HL-60 (cell line): ENCODE results near the gene GNPTG.

Experiments
- GABPA ChIP-seq: IDR thresholded peaks from 2 replicates; pipeline ENCODE4 v1.6.1; 2012; ENCODE audit warnings: low read depth
- POLR2AphosphoS5 ChIP-seq: IDR thresholded peaks from 2 replicates; pipeline ENCODE4 v1.6.1; 2012; ENCODE audit warnings: low read depth
- SPI1 ChIP-seq: IDR thresholded peaks from 2 replicates; pipeline ENCODE4 v1.6.1; 2012; ENCODE audit warnings: low read depth, mild to moderate bottlenecking, borderline replicate concordance
- TF ChIP-seq, protein P1 (sequence below): IDR thresholded peaks from one replicate; pipeline ENCODE4 v1.5.1; 2011; ENCODE audit warnings: low read length, control low read depth, inconsistent platforms; ENCODE audit not compliant: insufficient read depth
- TF ChIP-seq, protein P2 (sequence below): IDR thresholded peaks from 2 replicates; pipeline ENCODE4 v1.6.1; 2012; ENCODE audit warnings: low read depth; ENCODE audit not compliant: insufficient replicate concordance

DNA sequence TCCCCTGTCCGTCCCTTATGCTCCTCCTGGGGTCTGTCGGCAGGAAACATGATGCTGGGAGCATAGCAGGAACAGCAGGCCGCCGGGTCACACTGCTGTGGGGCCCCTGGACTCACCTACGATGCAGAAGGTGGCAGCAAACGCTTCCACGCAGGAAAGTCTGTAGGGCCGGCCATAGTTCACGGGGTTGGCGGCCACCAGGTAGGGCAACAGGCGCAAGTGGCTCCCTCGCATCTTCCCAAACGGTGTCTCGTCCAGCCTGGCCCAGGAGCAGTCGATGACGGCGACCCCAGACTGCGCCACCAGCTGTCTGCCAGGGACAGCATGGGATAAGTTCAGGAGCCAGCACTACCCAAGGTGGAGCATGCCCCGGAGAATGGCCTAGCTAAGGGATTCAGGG is 1.0 kb upstream of the GNPTG start:
- TF ChIP-seq, protein P1, sequence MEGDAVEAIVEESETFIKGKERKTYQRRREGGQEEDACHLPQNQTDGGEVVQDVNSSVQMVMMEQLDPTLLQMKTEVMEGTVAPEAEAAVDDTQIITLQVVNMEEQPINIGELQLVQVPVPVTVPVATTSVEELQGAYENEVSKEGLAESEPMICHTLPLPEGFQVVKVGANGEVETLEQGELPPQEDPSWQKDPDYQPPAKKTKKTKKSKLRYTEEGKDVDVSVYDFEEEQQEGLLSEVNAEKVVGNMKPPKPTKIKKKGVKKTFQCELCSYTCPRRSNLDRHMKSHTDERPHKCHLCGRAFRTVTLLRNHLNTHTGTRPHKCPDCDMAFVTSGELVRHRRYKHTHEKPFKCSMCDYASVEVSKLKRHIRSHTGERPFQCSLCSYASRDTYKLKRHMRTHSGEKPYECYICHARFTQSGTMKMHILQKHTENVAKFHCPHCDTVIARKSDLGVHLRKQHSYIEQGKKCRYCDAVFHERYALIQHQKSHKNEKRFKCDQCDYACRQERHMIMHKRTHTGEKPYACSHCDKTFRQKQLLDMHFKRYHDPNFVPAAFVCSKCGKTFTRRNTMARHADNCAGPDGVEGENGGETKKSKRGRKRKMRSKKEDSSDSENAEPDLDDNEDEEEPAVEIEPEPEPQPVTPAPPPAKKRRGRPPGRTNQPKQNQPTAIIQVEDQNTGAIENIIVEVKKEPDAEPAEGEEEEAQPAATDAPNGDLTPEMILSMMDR: no peak
- TF ChIP-seq, protein P2, sequence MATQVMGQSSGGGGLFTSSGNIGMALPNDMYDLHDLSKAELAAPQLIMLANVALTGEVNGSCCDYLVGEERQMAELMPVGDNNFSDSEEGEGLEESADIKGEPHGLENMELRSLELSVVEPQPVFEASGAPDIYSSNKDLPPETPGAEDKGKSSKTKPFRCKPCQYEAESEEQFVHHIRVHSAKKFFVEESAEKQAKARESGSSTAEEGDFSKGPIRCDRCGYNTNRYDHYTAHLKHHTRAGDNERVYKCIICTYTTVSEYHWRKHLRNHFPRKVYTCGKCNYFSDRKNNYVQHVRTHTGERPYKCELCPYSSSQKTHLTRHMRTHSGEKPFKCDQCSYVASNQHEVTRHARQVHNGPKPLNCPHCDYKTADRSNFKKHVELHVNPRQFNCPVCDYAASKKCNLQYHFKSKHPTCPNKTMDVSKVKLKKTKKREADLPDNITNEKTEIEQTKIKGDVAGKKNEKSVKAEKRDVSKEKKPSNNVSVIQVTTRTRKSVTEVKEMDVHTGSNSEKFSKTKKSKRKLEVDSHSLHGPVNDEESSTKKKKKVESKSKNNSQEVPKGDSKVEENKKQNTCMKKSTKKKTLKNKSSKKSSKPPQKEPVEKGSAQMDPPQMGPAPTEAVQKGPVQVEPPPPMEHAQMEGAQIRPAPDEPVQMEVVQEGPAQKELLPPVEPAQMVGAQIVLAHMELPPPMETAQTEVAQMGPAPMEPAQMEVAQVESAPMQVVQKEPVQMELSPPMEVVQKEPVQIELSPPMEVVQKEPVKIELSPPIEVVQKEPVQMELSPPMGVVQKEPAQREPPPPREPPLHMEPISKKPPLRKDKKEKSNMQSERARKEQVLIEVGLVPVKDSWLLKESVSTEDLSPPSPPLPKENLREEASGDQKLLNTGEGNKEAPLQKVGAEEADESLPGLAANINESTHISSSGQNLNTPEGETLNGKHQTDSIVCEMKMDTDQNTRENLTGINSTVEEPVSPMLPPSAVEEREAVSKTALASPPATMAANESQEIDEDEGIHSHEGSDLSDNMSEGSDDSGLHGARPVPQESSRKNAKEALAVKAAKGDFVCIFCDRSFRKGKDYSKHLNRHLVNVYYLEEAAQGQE: no peak
- no peak for TF ChIP-seq POLR2AphosphoS5
- no peak for TF ChIP-seq SPI1
- TF ChIP-seq GABPA: no peak
